Lower leg skin (tissue), 3 donors: ENCODE results near the gene CD59.

ENCODE experiments used
- CTCF ChIP-seq, 3 donors: fragments of 450-650 bp; IDR thresholded peaks; one replicate each; pipeline ENCODE4 v1.5.1; 2016; ENCODE audit warnings: antibody characterized with exemption in 3 of 3, mild to moderate bottlenecking in 3 of 3, moderate library complexity in 2 of 3
- POLR2A ChIP-seq, 2 donors: fragments of 450-650 bp; IDR thresholded peaks; one replicate each; pipeline ENCODE4 v1.6.1; 2016 to 2017; ENCODE audit warnings: antibody characterized with exemption in 2 of 2, mild to moderate bottlenecking in 1 of 2, moderate library complexity in 1 of 2

GRCh38 chr11:33716243-33716642 lies 20.0 kb downstream of the CD59 start:
- TF ChIP-seq CTCF (IDR thresholded peaks at IDR 0.05): no peak
- no peak for TF ChIP-seq POLR2A (IDR thresholded peaks at IDR 0.05)
